ENCODE results near the gene ABHD14A.

DNA sequence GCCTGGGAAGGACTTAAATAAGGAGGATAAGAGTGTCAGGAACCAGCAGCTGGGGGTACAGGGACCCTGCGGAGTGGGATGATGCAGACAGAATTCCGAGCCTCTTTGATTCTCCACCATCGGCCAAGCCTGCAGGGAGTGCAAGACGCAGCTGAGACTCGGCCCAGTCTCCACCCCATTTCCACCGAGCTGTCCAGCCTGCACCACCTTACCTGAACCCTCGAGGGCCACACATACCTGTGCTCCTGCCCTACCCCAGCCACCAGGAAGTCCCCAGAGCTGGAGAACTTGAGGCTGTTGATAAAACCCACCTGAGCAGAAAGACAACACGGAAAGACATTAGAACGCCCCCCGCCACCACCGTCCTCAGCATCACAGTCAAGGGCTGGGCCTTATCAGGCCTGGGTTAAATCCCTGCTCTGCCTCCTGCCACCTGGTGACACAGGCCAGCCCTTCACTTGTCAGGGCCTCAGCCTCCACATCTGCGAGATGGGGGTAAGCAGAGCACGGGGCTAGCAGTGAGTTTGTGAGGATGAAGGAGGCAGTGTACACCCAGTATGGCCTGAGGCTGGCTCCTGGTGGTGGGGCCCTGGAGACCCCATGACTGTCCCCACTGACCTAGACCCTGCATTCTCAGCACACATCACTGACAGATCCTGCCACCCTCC is 41.3 kb upstream of the ABHD14A start:
- TF ChIP-seq ZFP30 (CRISPR knock-in tag; IDR thresholded peaks at IDR 0.05), result no peak
- TF ChIP-seq, protein P1, sequence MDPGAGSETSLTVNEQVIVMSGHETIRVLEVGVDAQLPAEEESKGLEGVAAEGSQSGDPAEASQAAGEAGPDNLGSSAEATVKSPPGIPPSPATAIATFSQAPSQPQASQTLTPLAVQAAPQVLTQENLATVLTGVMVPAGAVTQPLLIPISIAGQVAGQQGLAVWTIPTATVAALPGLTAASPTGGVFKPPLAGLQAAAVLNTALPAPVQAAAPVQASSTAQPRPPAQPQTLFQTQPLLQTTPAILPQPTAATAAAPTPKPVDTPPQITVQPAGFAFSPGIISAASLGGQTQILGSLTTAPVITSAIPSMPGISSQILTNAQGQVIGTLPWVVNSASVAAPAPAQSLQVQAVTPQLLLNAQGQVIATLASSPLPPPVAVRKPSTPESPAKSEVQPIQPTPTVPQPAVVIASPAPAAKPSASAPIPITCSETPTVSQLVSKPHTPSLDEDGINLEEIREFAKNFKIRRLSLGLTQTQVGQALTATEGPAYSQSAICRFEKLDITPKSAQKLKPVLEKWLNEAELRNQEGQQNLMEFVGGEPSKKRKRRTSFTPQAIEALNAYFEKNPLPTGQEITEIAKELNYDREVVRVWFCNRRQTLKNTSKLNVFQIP (CRISPR knock-in tag; IDR thresholded peaks at IDR 0.05; ENCODE audit: borderline replicate concordance, low read depth), result no peak
- TF ChIP-seq PPARA (CRISPR knock-in tag; IDR thresholded peaks at IDR 0.05; ENCODE audit: borderline replicate concordance), result no peak
- no peak for TF ChIP-seq TOX (CRISPR knock-in tag; IDR thresholded peaks at IDR 0.05; ENCODE audit: borderline replicate concordance)

Data from SK-N-SH treated with all-trans-retinoic acid at 6 μM for 48 hours (cell line).